ENCODE data around the gene HEG1.

HEG1 gene

DNA sequence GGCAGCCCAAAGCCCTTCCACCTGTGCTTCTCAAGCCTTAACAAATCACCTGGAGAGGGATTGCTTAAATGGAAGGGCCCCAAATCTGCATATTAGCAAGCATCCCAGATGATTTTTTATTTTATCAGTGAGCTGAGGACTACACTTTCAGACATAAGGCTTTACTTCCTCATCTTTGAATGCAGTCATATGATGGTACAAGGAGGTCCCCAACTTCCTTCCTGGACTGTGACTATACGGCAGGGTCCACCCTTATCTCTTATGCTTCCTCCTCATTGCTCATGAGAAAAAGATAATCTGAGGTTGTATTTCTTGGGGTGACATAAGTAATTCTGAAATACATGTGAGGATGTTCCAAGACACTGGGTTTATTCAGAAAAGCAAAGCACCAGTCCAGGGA, 13.7 kb upstream of the HEG1 start:
- DNase-seq (ENCODE audit: low read depth) = no peak

DNA sequence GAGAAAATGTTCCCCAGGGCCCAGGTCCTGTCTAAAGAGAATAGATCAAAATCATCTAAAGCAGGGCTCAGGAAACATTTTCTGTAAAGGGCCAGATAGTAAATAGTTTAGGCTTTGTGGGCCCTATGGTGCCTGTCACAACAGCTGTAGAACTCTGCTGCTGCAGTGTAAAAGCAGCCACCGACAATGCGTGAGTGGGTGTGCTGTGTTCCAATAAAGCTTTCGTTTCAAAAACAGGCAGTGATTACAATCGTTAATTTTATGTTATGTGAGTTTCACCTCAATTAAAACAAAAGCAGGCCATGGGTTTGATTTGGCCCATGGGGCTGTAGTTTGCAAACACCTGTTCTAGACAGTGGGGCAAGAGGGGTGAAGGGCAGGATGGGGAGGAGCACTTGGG, 12.5 kb upstream of the HEG1 start:
- DNase-seq (ENCODE audit: low read depth) = no peak

DNA sequence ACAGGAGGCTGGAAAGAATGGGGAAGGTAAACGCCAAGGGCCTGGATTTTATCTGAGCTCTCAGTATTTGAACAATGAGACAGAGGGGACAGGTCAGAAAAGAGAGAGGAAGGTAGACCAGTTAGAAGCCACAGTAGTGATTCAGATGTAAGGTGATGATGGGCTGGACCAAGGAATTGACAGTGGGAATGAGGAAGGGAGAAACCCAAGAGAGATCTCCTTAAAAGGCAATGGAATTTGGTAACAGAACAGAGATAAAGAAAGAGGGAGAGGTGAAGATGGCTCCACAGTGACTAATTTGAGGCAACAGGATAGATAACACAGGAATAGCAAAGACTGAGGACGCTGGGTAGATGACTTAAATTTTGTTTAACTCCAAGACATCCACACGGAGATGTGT, 11.4 kb upstream of the HEG1 start:
- no peak for DNase-seq (ENCODE audit: low read depth)

DNA sequence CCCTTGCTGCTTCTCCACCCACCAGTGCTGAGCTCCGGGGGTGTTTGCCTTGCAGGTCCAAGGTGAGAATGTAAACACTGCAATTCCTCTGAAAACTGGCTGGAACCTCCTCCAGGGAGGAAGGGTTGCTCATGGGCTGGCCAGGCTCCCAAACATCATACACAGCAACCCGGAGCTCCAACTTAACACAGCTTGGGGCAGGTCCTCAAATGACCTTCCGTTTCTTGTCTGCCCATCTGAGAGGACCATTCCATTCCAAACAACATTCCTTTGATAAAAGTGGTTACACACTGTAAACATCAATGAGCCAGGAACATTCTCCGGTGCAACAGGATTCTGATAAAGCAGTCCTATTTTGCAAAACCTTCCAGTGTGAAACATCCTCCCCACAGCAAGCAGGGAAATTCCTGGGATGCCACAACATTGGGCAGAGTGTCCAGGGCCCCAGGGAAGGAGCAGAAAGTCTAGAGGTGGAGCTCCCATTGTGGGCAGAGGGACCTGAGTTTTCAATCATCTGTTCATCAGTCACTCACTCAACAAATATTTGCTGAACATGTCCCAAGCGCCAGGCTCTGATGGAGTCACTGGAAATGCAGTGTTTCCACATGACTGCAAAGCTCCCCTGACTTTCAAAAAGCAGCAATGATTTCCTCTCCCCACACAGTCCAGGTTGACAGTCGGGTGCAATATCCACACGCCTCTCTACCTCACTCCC, 7.3 kb upstream of the HEG1 start:
- no peak for DNase-seq (ENCODE audit: low read depth)

DNA sequence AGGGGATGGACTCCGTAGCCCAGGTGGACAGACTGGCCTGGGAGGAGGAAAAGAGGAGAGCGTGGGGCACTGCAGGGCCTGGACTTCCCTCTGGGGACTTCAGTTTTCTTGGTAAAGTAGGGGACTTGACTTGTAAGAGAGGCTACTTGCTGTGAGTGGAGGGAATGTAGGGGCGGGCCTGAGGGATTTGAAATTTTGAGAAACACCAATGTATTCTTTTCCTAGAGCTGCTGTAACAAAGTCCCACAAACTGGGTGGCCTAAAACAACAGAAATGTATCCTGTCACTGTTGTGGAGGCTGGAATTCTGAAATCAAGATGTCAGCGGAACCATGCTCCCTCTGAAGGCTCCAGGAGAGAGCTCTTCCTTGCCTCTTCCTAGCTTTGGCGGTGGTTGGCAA, 5.8 kb upstream of the HEG1 start:
- no peak for DNase-seq (ENCODE audit: low read depth)

DNA sequence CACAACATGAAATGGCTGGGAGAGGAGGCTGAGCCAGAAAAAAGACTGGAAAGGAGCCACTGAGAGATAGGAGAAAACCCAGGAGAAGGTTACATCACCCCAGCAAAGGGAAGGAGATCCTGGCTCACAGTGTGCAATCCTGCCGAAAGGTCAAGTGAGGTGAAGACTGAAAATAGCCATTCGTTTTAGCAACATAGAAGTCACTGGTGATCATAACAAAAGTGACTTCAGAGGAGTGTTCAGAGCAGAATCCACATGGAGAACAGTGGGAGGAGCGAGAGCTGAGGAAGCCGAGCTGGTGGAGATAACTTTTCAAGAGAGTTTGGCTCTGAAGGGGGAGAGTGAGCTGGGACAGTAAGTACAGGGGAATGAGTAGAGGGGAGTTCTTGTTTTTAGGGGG, 5.4 kb upstream of the HEG1 start:
- no peak for DNase-seq (ENCODE audit: low read depth)

DNA sequence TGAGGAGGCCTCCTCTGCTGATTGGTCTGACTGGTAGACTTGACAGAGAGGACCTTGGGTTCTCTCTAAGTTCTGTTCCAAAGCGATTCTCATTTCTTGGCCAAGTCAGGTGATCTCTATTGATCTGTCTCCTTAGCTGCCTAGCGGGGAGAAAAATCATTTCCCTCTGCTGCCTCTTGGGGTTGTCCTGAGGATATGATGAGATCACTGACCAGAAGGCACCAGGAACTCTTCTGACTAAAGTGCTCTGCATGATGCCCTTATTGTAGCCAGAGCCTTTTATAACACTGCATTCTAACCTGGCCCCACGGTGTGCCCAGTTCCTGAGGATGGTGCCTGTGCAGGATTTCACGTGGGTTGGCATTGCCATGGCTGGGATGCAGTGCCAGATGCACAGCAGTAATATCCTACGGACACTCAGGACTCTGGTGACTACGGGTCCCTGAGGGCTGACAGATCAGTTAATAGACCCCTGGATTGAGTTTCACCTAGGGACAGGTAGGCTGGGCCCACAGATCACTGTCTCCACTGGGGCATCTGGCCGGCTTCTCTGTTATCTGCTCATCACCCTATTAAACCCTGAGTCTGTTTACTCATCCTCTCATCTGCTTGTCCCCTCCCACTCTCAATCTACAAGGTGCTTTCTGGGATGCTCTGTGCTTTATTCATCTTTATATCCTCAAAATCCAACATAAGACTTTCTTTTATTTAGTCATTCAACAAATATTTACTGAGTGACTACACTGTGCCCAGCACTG, 3.9 kb upstream of the HEG1 start:
- no peak for DNase-seq (ENCODE audit: low read depth)

DNA sequence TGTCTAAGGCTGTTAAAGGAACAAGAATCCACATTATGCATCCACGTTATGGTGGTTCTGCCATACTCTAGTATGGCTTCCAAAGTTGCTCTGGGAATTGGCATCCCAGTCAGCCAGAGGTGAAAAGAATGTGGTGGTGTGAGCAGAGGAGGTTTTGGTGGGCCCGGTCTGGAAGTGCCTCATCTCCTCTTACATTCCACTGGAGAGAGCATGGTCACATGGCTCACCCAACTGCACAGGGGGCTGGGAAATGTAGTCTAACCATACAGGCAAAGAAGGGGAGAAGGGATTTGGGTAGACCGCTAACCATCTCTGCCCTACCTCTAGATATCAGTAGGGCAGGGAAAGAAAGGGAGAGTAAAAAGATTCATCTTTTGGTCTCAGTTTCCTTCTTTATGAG, 3.2 kb upstream of the HEG1 start:
- no peak for DNase-seq (ENCODE audit: low read depth)

DNA sequence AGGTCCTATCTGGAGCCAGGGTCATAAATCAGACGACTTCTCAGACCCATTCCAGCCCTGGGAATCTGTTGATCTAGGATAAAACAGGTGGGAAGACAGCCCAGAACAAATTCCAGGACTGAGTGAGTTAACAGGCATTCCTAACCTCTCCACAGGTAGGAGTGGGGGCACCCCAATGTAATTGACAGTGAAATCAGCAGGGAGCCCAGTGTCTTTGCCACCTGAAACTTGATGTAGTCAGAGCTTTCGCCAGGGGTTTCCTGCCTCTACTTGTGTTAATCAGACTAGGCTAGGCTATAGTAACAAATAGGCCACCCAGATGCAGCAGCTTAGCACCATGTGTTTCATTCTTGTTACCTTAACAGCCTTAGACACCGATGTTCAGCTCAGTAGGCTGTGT, 2.7 kb upstream of the HEG1 start:
- DNase-seq (ENCODE audit: low read depth) = no peak

DNA sequence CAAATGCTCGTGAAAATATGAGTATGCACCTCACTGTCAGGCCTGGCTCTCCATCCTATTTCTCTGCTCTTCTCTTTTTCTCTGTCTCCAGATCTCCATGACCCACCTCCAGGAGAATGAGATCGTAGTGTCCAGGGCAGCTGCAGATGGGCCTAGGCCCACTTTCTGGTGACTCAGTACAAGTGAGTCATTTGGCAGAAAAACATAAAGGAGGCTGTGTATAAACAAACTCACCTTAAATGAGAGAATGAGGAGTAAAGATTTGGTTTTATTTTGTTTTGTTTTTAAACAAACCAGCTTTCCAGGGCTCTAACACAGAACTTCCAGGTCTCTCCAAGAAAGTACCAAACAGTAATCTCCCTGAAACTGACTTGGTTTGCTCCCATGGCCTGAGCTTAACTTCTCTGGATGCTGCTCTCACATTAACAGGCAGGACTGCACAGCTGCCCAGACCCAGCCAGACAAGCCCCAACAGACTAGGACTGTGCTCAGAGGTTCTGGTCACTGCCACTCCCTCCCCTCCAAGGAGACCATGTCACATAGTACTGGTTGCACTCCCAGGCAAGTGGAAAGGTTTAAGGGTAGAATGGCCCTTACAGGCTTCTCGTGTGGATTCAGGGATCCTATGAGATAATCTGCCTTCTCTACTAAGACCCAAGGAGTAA, 1.5 kb upstream of the HEG1 start:
- DNase-seq (ENCODE audit: low read depth) = no peak

DNA sequence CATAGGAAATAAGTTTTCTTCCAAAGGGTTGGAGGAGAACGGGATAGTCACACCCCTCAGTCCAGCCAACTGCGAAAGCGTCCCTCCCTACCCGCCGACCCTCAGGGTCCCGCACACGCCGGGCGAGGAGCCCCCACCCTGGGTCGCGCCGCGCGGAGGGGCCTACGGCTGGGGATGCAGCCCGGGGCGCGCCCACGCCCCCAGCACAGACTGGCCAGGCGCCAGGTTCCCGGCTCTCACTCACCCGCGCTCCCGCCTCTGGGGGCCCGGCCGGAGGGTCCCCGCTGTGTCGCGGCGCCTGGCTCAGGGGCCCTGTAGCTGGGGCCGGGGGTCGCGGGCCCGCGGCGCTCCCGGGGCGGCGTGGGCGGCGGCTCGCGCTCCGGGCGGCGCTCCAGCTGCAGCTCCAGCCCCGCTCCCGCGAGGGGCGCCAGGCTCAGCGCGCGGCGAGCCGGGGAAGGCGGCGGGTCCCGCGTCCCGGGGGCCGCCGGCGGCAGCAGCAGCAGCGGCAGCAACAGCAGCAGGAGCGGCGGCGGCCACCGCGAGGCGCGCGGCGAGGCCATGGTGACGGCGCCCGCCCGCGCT, 375 bp downstream of the HEG1 start:
- no peak for DNase-seq (ENCODE audit: low read depth)

DNA sequence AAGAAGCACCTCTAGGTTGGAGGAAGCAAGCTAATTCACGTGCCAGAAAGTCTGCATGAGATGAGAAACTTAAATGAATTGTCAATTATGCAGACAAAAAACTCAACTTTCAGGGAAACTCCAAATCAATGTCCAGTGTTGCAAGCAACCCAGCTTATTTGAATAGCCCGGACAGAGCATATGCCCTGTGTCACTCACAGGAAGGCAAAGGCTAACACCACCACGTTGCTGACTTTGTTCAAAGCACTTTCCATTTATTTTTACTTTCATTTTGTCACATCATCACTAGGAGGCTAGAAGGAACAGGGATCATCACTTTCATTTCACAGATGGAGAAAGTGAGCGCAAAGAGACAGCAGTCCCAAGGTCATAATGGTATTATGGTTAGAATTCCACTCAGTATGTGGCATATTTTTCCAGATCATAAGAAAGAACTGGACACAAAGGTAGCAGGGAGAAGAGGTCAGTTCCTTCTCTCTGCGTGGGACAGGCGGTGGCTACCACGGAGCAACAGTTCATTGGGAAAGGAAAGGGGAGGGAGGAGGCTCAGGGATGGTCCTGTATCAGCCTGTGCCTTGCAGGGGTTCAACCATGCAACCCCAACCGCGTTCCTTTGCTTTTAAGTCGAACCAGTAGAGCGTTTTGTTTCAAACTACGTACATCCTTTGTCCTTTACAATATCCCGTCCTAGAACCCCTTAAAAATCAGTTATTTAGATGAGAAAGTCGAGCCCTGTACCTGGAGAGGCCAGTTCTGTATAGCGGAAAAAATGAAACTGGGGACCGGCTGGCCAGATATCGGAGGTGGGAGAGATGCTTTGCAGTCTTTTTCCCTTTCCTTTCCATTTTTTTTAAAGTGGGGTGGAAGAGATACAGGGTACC, 1.1 kb downstream of the HEG1 start:
- no peak for DNase-seq (ENCODE audit: low read depth)

DNA sequence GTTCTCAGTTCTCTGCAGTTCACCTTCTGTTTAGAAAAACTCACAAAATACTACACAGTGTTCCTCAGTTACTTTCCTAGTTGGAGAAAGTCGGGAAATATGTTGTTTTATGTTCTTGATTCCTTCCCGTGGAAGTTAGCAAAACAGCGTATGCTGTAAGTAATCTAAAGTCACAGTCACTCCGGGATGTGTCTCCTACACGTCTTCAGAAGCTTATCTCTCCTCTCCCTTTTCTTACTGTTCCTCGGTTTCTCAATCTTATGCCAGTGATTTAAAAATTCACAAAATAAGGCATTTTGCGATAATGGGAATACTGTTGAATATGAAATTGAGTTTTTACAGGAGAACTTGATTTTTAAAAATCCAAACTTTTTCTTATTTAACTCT, 1.7 kb downstream of the HEG1 start:
- DNase-seq (ENCODE audit: low read depth) = no peak

DNA sequence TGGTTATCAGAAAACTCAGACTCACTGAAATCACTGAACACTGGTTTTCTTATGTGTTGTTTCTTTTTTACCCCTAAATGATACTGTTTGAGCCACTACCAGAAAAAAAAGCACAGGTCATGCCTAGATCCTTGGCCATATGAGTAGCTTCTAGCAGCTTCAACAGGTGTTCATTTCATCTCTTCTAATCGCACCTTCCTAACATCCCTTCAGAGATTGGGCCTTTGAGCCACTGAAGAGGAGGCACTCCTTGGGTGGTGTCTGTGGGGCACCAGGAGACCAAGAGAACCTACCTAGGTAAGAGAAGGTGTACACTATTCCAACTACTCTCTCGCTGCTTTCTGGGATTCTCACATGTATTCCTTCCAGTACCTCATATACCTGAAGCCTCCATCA, 2.5 kb downstream of the HEG1 start:
- DNase-seq (ENCODE audit: low read depth) = no peak

DNA sequence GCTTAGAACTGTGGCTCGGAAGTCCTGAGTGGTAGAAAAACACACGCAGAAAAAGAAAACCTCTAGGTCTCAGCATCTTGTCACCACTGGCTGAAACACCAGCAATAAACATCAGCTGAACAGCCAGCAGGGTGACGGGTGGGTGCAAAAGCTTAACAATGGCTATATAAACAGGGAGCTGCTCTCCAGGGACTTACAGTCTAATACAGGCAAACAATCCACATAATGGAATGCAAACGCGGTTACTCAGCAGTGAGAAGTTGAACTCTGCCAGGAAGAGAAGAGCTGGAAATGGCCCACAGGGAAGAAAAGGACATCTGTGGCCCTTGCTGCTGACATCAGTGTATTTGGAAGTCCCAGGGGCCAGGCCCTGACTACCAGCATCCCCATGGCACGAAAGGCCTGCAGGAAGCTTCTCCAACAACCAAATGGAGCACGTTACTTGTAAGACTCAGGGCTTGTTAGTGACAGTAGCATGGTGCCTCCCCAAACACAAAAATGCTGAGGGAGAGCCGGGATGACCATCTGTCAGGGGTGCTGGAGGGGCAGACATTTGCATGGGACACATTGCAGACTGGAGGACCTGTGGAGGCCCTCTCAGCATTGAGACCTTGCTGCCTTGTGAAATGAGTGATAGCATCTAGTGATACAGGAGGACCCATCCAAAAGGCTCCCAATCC, 3.0 kb downstream of the HEG1 start:
- DNase-seq (ENCODE audit: low read depth) = no peak

DNA sequence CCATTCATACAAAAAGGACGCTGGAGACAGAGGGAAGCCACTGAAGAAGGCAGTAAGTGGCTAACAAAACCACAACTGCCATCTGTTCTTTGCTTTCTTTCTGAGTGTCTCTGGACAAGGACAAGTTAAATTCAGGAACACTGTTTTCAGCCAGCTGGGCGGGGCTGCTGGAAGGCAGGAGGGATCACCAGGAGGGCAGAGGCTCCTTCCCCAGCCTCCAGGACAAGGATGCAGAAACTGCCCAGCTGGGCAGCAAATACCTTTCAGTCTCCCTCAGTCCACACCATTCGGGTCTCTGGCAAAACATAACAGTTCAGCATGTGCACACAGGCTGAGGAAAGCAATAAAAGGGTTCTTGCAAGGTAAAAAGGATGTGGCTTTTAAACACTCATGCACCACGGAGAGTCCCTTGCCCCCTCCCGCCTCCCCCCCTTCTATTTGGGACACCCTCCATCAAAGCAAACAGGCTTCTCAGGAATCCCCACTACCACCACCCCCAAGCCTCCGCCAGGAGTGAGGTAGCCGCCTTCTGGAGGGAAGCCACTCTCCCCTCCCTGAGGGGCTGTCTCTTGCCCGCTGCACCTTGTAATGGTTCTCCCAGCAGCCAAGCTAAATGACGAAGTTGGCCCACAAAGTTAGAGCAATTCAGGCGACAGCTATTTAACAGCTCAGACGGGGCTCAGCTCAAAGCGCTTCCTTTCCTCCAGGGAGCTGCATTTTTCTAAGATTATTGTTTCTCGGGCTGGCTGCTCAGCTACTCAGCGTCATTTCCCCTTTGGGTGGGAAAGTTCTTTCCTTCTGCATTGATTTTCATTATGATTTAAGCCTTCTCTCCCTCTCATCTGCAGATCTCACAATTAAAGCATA, 3.8 kb downstream of the HEG1 start:
- peak; percentile 58 for DNase-seq (ENCODE audit: low read depth)

DNA sequence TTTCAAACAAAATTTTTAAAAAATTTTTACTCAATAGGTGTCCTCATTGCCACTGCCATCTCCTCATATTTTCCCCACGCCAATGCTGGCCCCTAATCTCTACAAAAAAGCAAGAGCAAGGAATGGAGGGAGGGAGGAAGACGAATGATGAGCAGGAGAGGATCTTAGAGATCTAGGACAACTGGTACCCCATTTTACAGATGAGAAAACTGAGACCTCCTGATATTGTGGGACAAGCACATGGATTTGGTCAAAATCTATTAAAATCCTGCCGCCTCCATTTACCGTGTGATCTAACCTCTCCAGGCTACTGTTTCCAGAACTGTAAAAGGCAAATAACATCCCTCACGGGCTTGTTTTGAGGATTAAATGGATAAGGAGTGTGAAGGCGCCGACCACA, 4.6 kb downstream of the HEG1 start:
- DNase-seq (ENCODE audit: low read depth) = no peak

DNA sequence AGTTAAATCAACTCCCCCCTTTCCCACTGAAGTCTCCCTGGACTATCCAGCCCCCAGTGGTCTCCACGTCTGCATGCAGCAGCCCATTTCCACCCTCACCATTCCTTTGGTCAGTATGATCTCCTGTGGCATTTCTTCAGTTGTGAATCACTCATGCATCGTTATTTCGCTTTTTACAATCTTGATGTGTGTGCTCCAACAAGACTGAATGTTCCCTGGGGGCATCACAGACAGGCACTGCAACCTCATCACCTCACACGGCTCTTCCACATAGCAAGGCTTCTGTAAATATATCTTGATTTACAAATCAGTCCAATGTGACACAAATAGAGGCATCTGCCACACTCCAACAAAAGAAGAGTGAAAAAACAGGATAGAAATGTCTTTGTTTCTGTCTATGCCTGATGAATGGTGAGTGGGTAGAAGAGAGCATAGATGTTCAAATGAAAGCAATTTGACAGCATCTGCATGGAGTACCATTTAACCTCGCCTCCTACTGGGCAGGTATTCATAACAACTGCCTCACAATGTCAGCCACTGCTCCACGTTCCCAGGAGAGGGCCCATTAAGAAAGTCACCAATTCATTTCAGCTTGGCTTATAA, 5.2 kb downstream of the HEG1 start:
- no peak for DNase-seq (ENCODE audit: low read depth)

DNA sequence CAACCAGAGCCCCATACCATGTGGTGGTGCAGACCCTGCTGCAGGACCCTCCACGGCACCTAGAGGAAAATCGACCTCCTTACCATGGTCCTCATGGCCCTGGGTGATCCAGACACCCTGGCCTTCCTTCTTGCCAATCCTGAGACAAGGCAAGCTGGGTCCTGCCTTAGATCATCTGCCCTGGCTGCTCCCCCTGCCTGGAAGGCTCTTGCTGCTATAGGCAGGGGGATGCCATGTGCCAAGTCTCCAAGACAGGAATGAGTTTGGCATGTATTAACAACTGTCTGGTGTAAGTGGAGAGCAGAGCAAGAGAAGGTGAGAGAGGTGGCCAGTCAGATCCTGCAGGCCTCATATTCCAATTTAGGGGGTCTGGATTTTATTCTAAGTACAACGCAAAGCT, 7.5 kb downstream of the HEG1 start:
- DNase-seq (ENCODE audit: low read depth) = no peak

DNA sequence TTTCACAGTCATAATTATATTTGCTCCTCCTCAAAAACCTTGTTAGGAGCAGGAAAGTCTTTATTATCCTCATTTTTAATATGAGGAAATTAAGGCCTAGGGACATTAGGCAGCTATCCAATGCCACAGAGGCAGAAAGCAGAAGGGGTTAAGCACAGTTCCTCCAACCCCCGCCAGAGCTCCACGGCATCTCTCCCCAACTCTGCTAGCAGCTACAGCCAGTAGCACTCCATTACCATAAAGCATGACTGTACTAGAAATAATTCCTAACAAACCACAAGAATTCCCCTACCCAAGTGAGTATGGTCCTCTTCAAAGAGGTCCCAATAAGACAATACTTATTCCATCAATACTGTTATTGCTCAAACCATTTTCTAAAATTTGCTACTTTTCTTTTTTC, 9.8 kb downstream of the HEG1 start:
- no peak for DNase-seq (ENCODE audit: low read depth)

All from stimulated activated CD8-positive, alpha-beta memory T cell treated with anti-CD3 and anti-CD28 coated beads, Interleukin-12 subunit alpha, Interleukin-12 subunit beta, amount 100 ng/mL, for 4 hours (primary cell).